ENCODE results near the gene RNF135. TPM values are rescaled to one million over a fixed set of nuclear protein-coding genes. Genes with fewer than 3 reads are reported as not detected.
"Not testable (repeated sequence)": the region's sequence is repeated elsewhere in the genome, so short reads cannot be mapped to it uniquely, and the experiment has no call there.

The RNF135 gene
- total RNA-seq, 4 donors from 2014 or later, result 29.0 to 35.9 (median 32.8) TPM

- peak in 1 of 2 donors; percentile 62 for DNase-seq (ENCODE audit: low spot score in 2 of 2)
- WGBS, result 9% methylated on average over 31 of the region's 31 CpGs
- Histone ChIP-seq H3K4me1 (peaks cover 32% of the 10 kb centered on the region), H3K27me3 (no peaks in the 10 kb centered on the region), H3K4me3 (peak overlapping the region; percentile 96), H3K27ac (peak overlapping the region; percentile 98), H3K36me3 (peaks cover 5% of the 10 kb centered on the region), H3K9me3 (no peaks in the 10 kb centered on the region)
- TF ChIP-seq POLR2A (IDR thresholded peaks at IDR 0.05) (no peak), EP300 (IDR thresholded peaks at IDR 0.05) (no peak), POLR2AphosphoS5 (IDR thresholded peaks at IDR 0.05) (no peak)
- TF ChIP-seq, protein P1, sequence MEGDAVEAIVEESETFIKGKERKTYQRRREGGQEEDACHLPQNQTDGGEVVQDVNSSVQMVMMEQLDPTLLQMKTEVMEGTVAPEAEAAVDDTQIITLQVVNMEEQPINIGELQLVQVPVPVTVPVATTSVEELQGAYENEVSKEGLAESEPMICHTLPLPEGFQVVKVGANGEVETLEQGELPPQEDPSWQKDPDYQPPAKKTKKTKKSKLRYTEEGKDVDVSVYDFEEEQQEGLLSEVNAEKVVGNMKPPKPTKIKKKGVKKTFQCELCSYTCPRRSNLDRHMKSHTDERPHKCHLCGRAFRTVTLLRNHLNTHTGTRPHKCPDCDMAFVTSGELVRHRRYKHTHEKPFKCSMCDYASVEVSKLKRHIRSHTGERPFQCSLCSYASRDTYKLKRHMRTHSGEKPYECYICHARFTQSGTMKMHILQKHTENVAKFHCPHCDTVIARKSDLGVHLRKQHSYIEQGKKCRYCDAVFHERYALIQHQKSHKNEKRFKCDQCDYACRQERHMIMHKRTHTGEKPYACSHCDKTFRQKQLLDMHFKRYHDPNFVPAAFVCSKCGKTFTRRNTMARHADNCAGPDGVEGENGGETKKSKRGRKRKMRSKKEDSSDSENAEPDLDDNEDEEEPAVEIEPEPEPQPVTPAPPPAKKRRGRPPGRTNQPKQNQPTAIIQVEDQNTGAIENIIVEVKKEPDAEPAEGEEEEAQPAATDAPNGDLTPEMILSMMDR (IDR thresholded peaks at IDR 0.05), result no peak
Measured at GRCh38 chr17:30969989-30970830, 629 bp upstream of the RNF135 start.

GRCh38 chr17:30975042-30975820 lies 4.4 kb downstream of the RNF135 start:
- Histone ChIP-seq H3K9me3 (no peaks in the 10 kb centered on the region), H3K36me3 (peaks cover 9% of the 10 kb centered on the region), H3K4me1 (peaks cover 27% of the 10 kb centered on the region), H3K27me3 (no peaks in the 10 kb centered on the region), H3K4me3 (no peak overlapping the region), H3K27ac (no peak overlapping the region)
- WGBS, result 85% methylated on average over 8 of the region's 8 CpGs
- TF ChIP-seq, protein P1 (IDR thresholded peaks at IDR 0.05), result no peak
- TF ChIP-seq POLR2A (IDR thresholded peaks at IDR 0.05), result no peak
- TF ChIP-seq POLR2AphosphoS5 (IDR thresholded peaks at IDR 0.05), result no peak
- TF ChIP-seq EP300 (IDR thresholded peaks at IDR 0.05), result no peak
- peak in 1 of 2 donors; percentile 48 for DNase-seq (ENCODE audit: low spot score in 2 of 2)

DNA sequence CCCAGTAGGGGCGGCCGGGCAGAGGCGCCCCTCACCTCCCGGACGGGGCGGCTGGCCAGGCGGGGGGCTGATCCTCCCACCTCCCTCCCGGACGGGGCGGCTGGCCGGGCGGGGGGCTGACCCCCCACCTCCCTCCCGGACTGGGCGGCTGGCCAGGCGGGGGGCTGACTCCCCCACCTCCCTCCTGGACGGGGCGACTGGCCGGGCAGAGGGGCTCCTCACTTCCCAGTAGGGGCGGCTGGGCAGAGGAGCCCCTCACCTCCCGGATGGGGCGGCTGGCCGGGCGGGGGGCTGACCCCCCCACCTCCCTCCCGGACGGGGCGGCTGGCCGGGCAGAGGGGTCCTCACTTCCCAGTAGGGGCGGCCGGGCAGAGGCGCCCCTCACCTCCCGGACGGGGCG lies 9.1 kb downstream of the RNF135 start:
- DNase-seq (ENCODE audit: low spot score in 2 of 2), result peak in 1 of 2 donors; percentile 19

DNA sequence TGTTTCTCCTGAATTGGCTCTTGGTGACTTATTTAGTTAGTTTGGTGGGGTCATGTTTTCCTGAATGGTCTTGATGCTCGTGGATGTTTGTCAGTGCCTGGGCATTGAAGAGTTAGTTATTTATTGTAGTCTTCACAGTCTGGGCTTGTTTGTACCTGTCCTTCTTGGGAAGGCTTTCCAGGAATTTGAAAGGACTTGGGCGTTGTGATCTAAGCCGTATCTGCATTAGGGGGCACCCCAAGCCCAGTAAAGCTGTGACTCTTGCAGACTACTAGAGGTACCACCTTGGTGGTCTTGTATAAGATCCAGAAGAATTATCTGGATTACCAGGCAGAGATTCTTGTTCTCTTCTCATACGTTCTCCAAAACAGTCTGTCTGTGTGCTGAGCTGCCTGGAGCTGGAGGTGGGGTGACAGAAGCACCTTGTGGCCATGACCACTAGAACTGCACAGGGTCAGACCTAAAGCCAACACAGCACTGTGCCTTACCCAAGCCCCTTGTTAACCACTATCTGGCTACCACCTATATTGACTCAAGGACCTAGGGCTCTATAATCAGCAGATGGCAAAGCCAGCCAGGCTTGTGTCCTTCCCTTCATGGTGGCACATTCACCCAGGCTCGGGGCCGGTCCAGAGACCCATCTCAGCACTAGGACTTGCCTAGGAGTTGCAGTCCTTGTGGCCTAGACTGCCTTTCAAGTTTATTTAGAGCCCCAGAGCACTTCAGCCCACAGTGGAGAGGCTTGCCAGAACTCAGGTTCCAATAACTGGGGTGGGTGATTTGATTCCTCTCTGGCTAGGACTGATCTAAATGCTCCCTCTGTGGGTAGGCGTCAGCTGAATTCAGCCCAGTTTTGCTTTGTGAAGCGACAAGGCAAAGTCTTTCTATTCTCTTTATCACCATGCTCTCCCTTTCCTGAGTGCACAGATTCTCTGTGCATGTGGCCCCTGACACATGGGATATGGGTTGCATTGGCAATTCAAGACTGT lies 11.0 kb downstream of the RNF135 start:
- H3K9me3 ChIP-seq, result no peaks in the 10 kb centered on the region
- H3K27ac ChIP-seq, result no peak overlapping the region
- no peaks in the 10 kb centered on the region for H3K27me3 ChIP-seq
- DNase-seq (ENCODE audit: low spot score in 2 of 2), result no peak
- 82% methylated on average over 6 of the region's 8 CpGs for WGBS
- no peak overlapping the region for H3K4me3 ChIP-seq
- peaks cover 20% of the 10 kb centered on the region for H3K36me3 ChIP-seq
- H3K4me1 ChIP-seq, result no peaks in the 10 kb centered on the region
- TF ChIP-seq, protein P1 (IDR thresholded peaks at IDR 0.05), result no peak
- no peak for TF ChIP-seq EP300 (IDR thresholded peaks at IDR 0.05)
- no peak for TF ChIP-seq POLR2A (IDR thresholded peaks at IDR 0.05)
- no peak for TF ChIP-seq POLR2AphosphoS5 (IDR thresholded peaks at IDR 0.05)

More for the DNA sequence above, 9.1 kb downstream of the RNF135 start:
- H3K36me3 ChIP-seq, H3K27me3 ChIP-seq, H3K4me1 ChIP-seq, H3K4me3 ChIP-seq, H3K9me3 ChIP-seq, H3K27ac ChIP-seq: not testable (repeated sequence)
- no CpG with 5 or more reads among the region's 33 CpGs for WGBS

GRCh38 chr17:30982855-30983254 lies 12.0 kb downstream of the RNF135 start:
- 85% methylated on average over 1 of the region's 1 CpG for WGBS
- DNase-seq (ENCODE audit: low spot score in 2 of 2), result no peak
- Histone ChIP-seq H3K4me3 (no peak overlapping the region), H3K27me3 (no peaks in the 10 kb centered on the region), H3K36me3 (peaks cover 26% of the 10 kb centered on the region), H3K27ac (no peak overlapping the region), H3K4me1 (no peaks in the 10 kb centered on the region), H3K9me3 (no peaks in the 10 kb centered on the region)
- TF ChIP-seq POLR2A (IDR thresholded peaks at IDR 0.05) (no peak), EP300 (IDR thresholded peaks at IDR 0.05) (no peak), POLR2AphosphoS5 (IDR thresholded peaks at IDR 0.05) (no peak)
- TF ChIP-seq, protein P1 (IDR thresholded peaks at IDR 0.05), result no peak
